GM10248 (cell line): ENCODE measurements around the gene PRPF39.
A peak's percentile ranks its signal among the peaks of the same experiment; 100 is the strongest.

Experiments used
- CTCF ChIA-PET: fragments of 300-600 bp; sonication (Branson Sonifier 250); formaldehyde crosslinking; extraction: SDS; loops from one replicate; lab custom pipeline; 2021; ENCODE audit warnings: antibody characterized with exemption; lab: Yijun Ruan, JAX
- POLR2A ChIA-PET: fragments of 350-650 bp; sonication (Branson Sonifier 250); formaldehyde crosslinking; extraction: SDS; loops from one replicate; lab custom pipeline; 2020; ENCODE audit warnings: antibody characterized with exemption; lab: Yijun Ruan, JAX
- DNase-seq: peaks from one replicate; pipeline ENCODE4 v3.0.0; 2012; ENCODE audit errors: extremely low spot score
- CTCF ChIP-seq: IDR thresholded peaks from 2 replicates; pipeline ENCODE4 v1.5.1; 2012; ENCODE audit warnings: mild to moderate bottlenecking, low read depth; ENCODE audit errors: extremely low read depth, missing control alignments, control extremely low read depth

The PRPF39 gene

DNA sequence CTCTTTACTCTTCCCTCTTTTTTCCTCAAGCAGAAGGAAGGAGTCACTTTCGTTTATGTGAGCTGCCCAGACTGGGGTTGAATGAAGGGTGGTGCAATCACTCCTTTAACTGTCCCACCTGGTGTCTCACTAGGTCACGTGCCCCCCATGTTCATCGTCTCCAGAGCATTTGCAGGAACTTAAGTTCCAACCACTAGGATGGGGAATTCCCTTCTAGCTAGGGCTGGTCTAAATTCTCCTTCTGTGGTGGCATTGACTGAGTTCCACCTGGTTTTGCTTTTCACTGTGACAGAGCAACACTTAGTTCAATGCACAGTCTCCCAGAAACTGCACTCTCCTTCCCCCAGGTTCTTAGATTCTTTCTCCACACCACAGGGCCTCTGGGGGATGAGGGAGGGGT, 61.3 kb downstream of the PRPF39 start:
- TF ChIP-seq CTCF, result no peak
- POLR2A ChIA-PET, result interaction anchor here (1.0 kb wide), 1 partner anchor 14 kb away, joined by 3 read pairs; no protein-coding TSS in a partner anchor
- CTCF ChIA-PET, result interaction anchor here (0.7 to 1.0 kb wide), 4 partner anchors 13 to 107 kb away, joined by 3 to 5 read pairs (median 4); no protein-coding TSS in a partner anchor
- peak; percentile 16 for DNase-seq

DNA sequence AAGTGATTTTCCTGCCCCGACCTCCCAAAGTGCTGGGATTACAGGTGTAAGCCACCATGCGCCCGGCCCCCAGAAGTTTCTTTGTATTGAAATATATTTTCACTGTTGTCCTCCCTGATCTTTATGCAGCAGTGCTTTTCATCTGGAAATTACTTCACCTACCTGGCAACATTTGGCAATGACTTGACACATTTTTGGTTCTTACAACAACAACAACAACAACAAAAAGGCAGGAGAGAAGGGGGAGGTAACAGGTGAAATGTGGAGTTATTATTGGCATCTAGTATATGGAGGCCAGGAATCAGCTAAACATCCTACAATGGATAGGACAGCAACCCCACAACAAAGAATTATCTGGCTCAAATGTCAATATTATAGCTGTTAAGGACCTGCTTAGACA, 65.7 kb downstream of the PRPF39 start:
- POLR2A ChIA-PET, result no interaction called here
- no peak for TF ChIP-seq CTCF
- CTCF ChIA-PET, result interaction anchor here (1.7 to 4.6 kb wide), 4 partner anchors 11 to 236 kb away, joined by 5 to 43 read pairs (median 8); partner anchors contain the start of genes FANCM and MIS18BP1
- DNase-seq, result no peak

DNA sequence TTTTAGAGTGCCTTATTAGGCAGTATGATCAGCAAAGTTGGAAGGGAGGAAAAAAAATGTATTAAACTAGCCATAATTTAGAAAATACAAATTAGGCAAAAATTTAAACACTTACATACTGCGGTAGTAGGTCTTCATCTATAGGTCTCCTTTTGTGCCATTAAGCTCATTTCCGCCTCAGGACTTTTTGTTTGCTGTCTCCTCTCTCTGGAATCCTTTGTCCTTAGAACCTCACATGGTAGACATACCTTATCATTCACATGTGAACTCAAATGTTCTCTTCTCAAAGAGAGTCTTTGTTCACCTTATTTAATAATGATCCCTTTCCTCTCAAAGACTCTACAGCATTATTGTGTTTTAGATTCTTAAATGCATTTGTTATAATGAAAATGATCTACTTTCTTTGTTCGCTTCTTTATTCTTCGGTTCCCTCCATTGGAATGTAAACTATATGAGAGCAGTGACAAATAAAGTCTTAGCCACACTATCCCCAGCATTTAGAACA, 66.5 kb downstream of the PRPF39 start:
- ChIA-PET CTCF (interaction anchor here (1.7 to 4.6 kb wide), 3 partner anchors 10 to 237 kb away, joined by 5 to 43 read pairs (median 6); partner anchors contain the start of gene FANCM), POLR2A (no interaction called here)
- no peak for TF ChIP-seq CTCF

DNA sequence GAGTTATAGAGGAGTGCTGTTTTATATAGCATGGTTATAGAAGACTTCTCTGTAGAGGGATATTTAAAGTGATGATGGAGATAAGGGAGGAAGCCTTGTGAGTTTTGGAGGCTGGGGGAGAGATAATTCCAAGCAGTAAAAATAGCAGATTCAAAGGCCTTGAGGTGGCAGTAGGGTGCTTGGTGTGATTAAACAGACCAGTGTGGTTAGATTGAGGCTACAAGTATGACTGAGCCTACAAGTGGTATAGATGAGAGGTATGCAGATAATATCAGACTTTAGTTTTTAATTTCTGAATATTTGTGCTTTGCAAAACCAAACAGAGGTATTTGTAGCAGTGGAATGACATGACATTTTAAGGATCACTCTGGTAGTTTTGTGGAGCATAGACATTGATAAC, 72.2 kb downstream of the PRPF39 start:
- no peak for TF ChIP-seq CTCF
- DNase-seq, result no peak
- CTCF ChIA-PET, result no interaction called here
- POLR2A ChIA-PET, result no interaction called here

More for the DNA sequence above, 66.5 kb downstream of the PRPF39 start:
- no peak for DNase-seq
